Lower lobe of right lung (tissue), 2 donors: ENCODE results near the gene EPX. TPM values are rescaled to one million over a fixed set of nuclear protein-coding genes. Genes with fewer than 3 reads are reported as not detected.
A peak's percentile ranks its signal among the peaks of the same experiment; 100 is the strongest.

ENCODE experiments used
- ATAC-seq, 2 donors: fragments of 200-7000 bp; cut with Tn5 transposase; one replicate each; pipeline ENCODE4 v1.9.1; 2020 to 2022; ENCODE audit warnings: mild to moderate bottlenecking in 2 of 2, moderate library complexity in 2 of 2
- DNase-seq: peaks from one replicate; pipeline ENCODE4 v3.0.0-alpha.2; 2020
- H3K27ac ChIP-seq: fragments of 200-600 bp; one replicate; pipeline ENCODE4 v1.8.0; 2022
- H3K27me3 ChIP-seq: fragments of 200-600 bp; one replicate; pipeline ENCODE4 v1.8.0; 2022; ENCODE audit warnings: low read depth
- H3K36me3 ChIP-seq: fragments of 200-600 bp; one replicate; pipeline ENCODE4 v1.8.0; 2022; ENCODE audit warnings: mild to moderate bottlenecking
- H3K4me1 ChIP-seq: fragments of 200-600 bp; one replicate; pipeline ENCODE4 v1.8.0; 2022
- H3K4me3 ChIP-seq: fragments of 200-600 bp; one replicate; pipeline ENCODE4 v1.8.0; 2022; ENCODE audit warnings: mild to moderate bottlenecking
- H3K9me3 ChIP-seq: fragments of 200-600 bp; one replicate; pipeline ENCODE4 v1.8.0; 2022
- intact Hi-C: fragments of 100-400 bp; cut with DNase I; formaldehyde crosslinking; loops from one replicate; pipeline ENCODE4 v1.11.0; 2022
- total RNA-seq: library from RNA; stranded (reverse); fragmentation: NEBNext Ultra II Directional; extraction: Animal tissue kit (Norgen Biotek cat#: 25700); gene quantifications from one replicate; pipeline ENCODE4 v1.2.1, GENCODE V29; 2021
- TF ChIP-seq, protein P1 (sequence below): fragments of 200-600 bp; IDR thresholded peaks from one replicate; pipeline ENCODE4 v1.8.0; 2022; ENCODE audit warnings: antibody characterized with exemption, mild to moderate bottlenecking
- donor health status: DM: no; HTN: yes; CAD: no; lungs with severe emphysema.

The EPX gene
- total RNA-seq, 1 donor from 2014 or later: not detected

- no peaks in the 10 kb centered on the region for H3K9me3 ChIP-seq
- intact Hi-C loops: no loop called here
- ATAC-seq (peak; percentile 77 to 79), DNase-seq (no peak)
- TF ChIP-seq, protein P1, sequence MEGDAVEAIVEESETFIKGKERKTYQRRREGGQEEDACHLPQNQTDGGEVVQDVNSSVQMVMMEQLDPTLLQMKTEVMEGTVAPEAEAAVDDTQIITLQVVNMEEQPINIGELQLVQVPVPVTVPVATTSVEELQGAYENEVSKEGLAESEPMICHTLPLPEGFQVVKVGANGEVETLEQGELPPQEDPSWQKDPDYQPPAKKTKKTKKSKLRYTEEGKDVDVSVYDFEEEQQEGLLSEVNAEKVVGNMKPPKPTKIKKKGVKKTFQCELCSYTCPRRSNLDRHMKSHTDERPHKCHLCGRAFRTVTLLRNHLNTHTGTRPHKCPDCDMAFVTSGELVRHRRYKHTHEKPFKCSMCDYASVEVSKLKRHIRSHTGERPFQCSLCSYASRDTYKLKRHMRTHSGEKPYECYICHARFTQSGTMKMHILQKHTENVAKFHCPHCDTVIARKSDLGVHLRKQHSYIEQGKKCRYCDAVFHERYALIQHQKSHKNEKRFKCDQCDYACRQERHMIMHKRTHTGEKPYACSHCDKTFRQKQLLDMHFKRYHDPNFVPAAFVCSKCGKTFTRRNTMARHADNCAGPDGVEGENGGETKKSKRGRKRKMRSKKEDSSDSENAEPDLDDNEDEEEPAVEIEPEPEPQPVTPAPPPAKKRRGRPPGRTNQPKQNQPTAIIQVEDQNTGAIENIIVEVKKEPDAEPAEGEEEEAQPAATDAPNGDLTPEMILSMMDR: no peak
- H3K27ac ChIP-seq: no peak overlapping the region
- peaks cover 21% of the 10 kb centered on the region for H3K27me3 ChIP-seq
- no peaks in the 10 kb centered on the region for H3K4me1 ChIP-seq
- no peak overlapping the region for H3K4me3 ChIP-seq
- H3K36me3 ChIP-seq: no peaks in the 10 kb centered on the region
Measured at GRCh38 chr17:58233543-58233942, 41.0 kb downstream of the EPX start.

DNA sequence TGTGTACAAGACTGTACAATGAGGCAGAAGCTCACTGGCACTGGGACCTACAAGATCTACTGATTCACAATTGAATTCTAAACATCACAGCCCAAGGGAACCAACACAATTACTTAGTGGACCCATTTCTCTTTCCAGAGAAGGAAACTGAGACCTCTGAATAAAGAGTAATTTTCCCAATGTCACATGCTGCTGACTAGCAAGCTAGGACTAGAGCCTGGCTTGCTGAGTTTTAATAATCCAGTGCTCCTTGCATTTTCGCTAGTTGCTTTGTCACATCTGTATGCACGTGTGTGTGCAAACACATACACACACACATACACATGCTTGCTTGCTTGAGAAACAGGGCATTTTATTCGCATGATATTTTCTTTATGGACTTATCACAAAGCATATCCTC, 42.0 kb downstream of the EPX start:
- no peaks in the 10 kb centered on the region for H3K4me1 ChIP-seq
- ATAC-seq (no peak), DNase-seq (no peak)
- H3K36me3 ChIP-seq: no peaks in the 10 kb centered on the region
- H3K27me3 ChIP-seq: peaks cover 18% of the 10 kb centered on the region
- no peak overlapping the region for H3K27ac ChIP-seq
- H3K9me3 ChIP-seq: no peaks in the 10 kb centered on the region
- TF ChIP-seq, protein P1: no peak
- intact Hi-C loops: no loop called here
- no peak overlapping the region for H3K4me3 ChIP-seq

DNA sequence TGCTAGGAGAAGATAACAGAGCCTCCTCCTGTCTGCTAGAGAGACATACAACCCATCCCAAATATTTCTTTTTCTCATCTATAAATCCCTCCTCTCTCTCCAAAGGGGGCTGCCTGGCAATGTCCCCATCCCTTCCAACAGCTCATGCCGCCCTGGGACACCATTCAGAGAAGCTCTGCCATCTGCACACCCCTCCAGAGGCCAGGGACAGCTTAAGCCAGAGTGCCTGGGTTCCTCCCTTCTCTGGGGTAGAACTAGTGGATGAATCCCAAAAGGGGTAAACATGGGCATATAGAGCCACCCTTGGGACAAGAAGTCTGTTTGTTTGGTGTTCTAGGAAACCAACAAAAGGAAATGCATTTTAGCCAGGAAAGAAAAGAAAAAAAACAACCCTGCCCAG, 43.3 kb downstream of the EPX start:
- DNase-seq: no peak
- no peaks in the 10 kb centered on the region for H3K9me3 ChIP-seq
- H3K4me3 ChIP-seq: no peak overlapping the region
- no peak for ATAC-seq
- TF ChIP-seq, protein P1: no peak
- H3K36me3 ChIP-seq: no peaks in the 10 kb centered on the region
- H3K27me3 ChIP-seq: peaks cover 17% of the 10 kb centered on the region
- no peaks in the 10 kb centered on the region for H3K4me1 ChIP-seq
- intact Hi-C loops: no loop called here
- H3K27ac ChIP-seq: no peak overlapping the region

GRCh38 chr17:58236394-58236793, 43.9 kb downstream of the EPX start:
- Histone ChIP-seq H3K27ac (no peak overlapping the region), H3K4me1 (no peaks in the 10 kb centered on the region), H3K27me3 (peaks cover 21% of the 10 kb centered on the region), H3K9me3 (no peaks in the 10 kb centered on the region), H3K4me3 (no peak overlapping the region), H3K36me3 (no peaks in the 10 kb centered on the region)
- TF ChIP-seq, protein P1: no peak
- intact Hi-C loops: no loop called here
- ATAC-seq: no peak
- no peak for DNase-seq

GRCh38 chr17:58238147-58238634, 45.7 kb downstream of the EPX start, which contains the start of gene LPO:
Gene LPO, plus strand, starts transcription at chr17:58238584. Its CDS starts 4,396 bp downstream, at chr17:58242980.
- DNase-seq: no peak
- H3K4me1 ChIP-seq: no peaks in the 10 kb centered on the region
- H3K4me3 ChIP-seq: no peak within 1 kb of the TSS
- peaks cover 38% of the 10 kb centered on the region for H3K27me3 ChIP-seq
- intact Hi-C loops: no loop called here
- TF ChIP-seq, protein P1: no peak
- no peak for ATAC-seq
- no peaks in the 10 kb centered on the region for H3K36me3 ChIP-seq
- H3K9me3 ChIP-seq: no peaks in the 10 kb centered on the region
- H3K27ac ChIP-seq: no peak within 1 kb of the TSS
